ENCODE results near the gene RMRP.
"Not testable (repeated sequence)": the region's sequence is repeated elsewhere in the genome, so short reads cannot be mapped to it uniquely, and the experiment has no call there.

The RMRP gene

GRCh38 chr9:35618854-35619799, 38.7 kb downstream of the RMRP start:
- TF ChIP-seq CTCF (IDR thresholded peaks at IDR 0.05; ENCODE audit: low read depth, low read length) = no peak
- DNase-seq (ENCODE audit: low read depth, low spot score) = no peak
- H3K4me3 ChIP-seq (ENCODE audit: low read depth, low read length) = no peak overlapping the region
- in situ Hi-C loops (cut with HindIII; ENCODE audit: low sequenced_read_pairs) = no loop called here

- in situ Hi-C loops (cut with HindIII; ENCODE audit: low sequenced_read_pairs) = no loop called here
- H3K4me3 ChIP-seq (ENCODE audit: low read depth, low read length) = peak within 1 kb of the TSS; percentile 24
- TF ChIP-seq CTCF (IDR thresholded peaks at IDR 0.05; ENCODE audit: low read depth, low read length) = no peak
- DNase-seq (ENCODE audit: low read depth, low spot score) = no peak
These were observed 39.5 kb downstream of the RMRP start, which contains the start of gene CD72 for GRCh38 chr9:35618325-35618727. Gene CD72 (minus strand): TSS chr9:35618413. CDS start chr9:35618303, 110 bp downstream.

- in situ Hi-C loops (cut with HindIII; ENCODE audit: low sequenced_read_pairs) = no loop called here
- TF ChIP-seq CTCF (IDR thresholded peaks at IDR 0.05; ENCODE audit: low read depth, low read length) = no peak
- no peak overlapping the region for H3K4me3 ChIP-seq (ENCODE audit: low read depth, low read length)
- no peak for DNase-seq (ENCODE audit: low read depth, low spot score)
These were observed 40.3 kb downstream of the RMRP start for GRCh38 chr9:35617548-35617947.

- DNase-seq (ENCODE audit: low read depth, low spot score) = peak; percentile 27
- TF ChIP-seq CTCF (IDR thresholded peaks at IDR 0.05; ENCODE audit: low read depth, low read length) = peak; percentile 0
- in situ Hi-C loops (cut with HindIII; ENCODE audit: low sequenced_read_pairs) = no loop called here
- peak overlapping the region; percentile 24 for H3K4me3 ChIP-seq (ENCODE audit: low read depth, low read length)
These were observed 40.9 kb downstream of the RMRP start for GRCh38 chr9:35616681-35617459.

- no peak for TF ChIP-seq CTCF (IDR thresholded peaks at IDR 0.05; ENCODE audit: low read depth, low read length)
- in situ Hi-C loops (cut with HindIII; ENCODE audit: low sequenced_read_pairs) = no loop called here
- no peak overlapping the region for H3K4me3 ChIP-seq (ENCODE audit: low read depth, low read length)
- no peak for DNase-seq (ENCODE audit: low read depth, low spot score)
These were observed 41.7 kb downstream of the RMRP start for GRCh38 chr9:35615981-35616680.

- no peak overlapping the region for H3K4me3 ChIP-seq (ENCODE audit: low read depth, low read length)
- no peak for TF ChIP-seq CTCF (IDR thresholded peaks at IDR 0.05; ENCODE audit: low read depth, low read length)
- DNase-seq (ENCODE audit: low read depth, low spot score) = no peak
- in situ Hi-C loops (cut with HindIII; ENCODE audit: low sequenced_read_pairs) = no loop called here
These were observed 45.0 kb downstream of the RMRP start for GRCh38 chr9:35612843-35613242.

GRCh38 chr9:35612066-35612465, 45.8 kb downstream of the RMRP start:
- in situ Hi-C loops (cut with HindIII; ENCODE audit: low sequenced_read_pairs); H3K4me3 ChIP-seq (ENCODE audit: low read depth, low read length); DNase-seq (ENCODE audit: low read depth, low spot score): not testable (repeated sequence)
